ENCODE data around the gene RGL4.
"Not testable (repeated sequence)": the region's sequence is repeated elsewhere in the genome, so short reads cannot be mapped to it uniquely, and the experiment has no call there.

Gene RGL4

GRCh38 chr22:23690713-23691112 lies at the start of gene RGL4:
Gene RGL4 (plus strand): TSS chr22:23691013. CDS start chr22:23692031, 1,018 bp downstream.
- DNase-seq = no peak

GRCh38 chr22:23646526-23646925 lies 44.3 kb upstream of the RGL4 start:
- not testable (repeated sequence) for DNase-seq

- no peak for DNase-seq
Measured at GRCh38 chr22:23649071-23649501, 41.7 kb upstream of the RGL4 start.

- no peak for DNase-seq
Measured at GRCh38 chr22:23651676-23652075, 39.1 kb upstream of the RGL4 start.

- no peak for DNase-seq
Measured at GRCh38 chr22:23652286-23652685, 38.5 kb upstream of the RGL4 start.

GRCh38 chr22:23652711-23653110 lies 38.1 kb upstream of the RGL4 start:
- DNase-seq = no peak

DNA sequence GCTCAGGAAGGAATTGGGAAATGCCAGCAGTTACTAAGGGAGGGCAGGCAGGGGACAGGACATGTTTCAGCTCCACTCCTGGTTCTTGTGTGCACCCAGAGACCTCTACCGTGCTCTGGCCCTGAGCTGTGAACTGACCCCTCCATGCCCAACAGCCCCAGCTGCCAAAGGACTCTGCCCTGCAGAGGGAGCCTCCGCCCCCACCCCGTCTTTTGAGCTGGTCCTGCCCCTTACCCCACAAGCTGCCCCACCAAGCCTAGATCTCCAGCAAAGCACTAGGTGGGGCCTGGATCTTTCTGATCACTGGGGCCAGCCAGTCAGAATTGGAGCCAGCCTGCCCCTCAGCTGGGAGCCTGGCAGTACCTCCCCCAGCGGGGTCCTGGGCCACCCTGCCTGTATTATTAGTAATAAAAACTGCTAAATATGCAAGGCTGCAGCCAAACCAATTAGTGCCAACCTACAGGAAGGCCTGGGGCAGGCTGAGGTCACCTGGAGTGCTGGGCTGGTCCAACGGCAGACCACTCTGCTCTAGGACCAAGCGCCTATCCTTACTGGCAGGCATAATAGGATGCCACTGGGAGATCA lies 34.8 kb upstream of the RGL4 start:
- DNase-seq = no peak

- DNase-seq = no peak
Measured at GRCh38 chr22:23657727-23658126, 33.1 kb upstream of the RGL4 start.

GRCh38 chr22:23660381-23660780 lies 30.4 kb upstream of the RGL4 start:
- DNase-seq = not testable (repeated sequence)

- no peak for DNase-seq
Measured at GRCh38 chr22:23670378-23671295, 20.2 kb upstream of the RGL4 start.

- not testable (repeated sequence) for DNase-seq
Measured at GRCh38 chr22:23671387-23671786, 19.4 kb upstream of the RGL4 start.

DNA sequence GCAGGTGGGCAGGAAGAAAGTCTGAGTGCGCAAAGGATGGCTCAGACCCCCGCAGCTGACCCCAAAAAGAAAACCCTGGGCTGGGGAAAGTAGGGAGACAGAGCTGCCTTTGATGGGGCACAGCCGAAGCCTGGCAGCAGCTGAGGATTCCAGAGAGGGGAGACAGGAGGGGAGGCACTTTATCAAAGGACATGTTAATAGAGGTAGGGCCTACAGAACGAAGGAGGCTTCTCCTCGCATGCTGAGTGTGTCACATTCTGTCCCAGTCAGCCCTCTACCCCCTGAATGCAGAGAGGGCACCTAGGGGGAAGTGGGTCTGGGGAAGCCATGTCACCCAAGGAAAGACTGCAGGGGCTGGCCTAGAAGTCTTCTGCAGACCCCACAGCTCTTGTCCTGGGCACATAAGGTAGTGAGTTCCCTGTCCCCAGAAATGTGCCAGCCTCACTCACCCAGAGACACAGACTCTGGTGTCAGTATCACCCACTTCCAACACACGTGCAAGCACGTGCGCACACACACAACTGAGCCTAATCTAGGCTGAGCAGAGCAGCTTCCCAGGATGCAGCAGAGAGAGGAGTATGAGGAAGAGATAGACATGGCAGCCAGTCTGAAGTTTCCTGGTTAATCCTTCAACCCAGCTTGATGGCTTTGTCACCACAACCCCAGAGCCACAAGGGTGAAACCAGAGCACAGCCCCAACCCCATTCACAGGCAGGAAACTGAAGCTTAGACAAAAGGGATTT lies 18.3 kb upstream of the RGL4 start:
- not testable (repeated sequence) for DNase-seq

DNA sequence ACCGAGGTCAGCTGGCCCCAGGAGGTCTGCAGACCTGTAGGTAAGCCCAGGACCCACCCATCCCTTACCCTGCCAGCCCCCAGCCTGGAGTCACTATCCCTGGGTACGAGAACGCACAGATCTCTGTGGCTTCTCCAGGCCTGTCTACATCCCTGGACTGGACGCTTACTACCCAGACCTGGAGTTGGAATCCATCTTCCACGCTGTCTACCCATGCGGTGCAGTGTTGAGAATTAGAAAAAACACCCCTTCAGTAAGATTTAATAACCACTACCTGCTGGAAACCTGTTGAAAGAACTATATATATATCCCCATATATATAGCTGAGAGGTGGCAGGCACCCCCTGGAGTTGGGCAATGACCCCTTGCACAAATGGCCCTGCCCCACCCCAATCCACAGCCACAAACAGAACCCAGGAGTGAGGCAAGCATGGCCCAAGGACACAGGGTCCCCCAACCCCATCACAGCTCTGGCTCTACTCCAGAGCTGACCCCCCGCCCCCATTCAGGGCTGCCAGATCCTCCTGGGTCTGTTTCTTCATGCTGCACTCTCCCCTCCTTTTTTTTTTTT lies 17.7 kb upstream of the RGL4 start:
- no peak for DNase-seq

- no peak for DNase-seq
Measured at GRCh38 chr22:23673826-23674690, 16.8 kb upstream of the RGL4 start.

GRCh38 chr22:23674886-23675501 lies 15.8 kb upstream of the RGL4 start:
- DNase-seq = not testable (repeated sequence)

- no peak for DNase-seq
Measured at GRCh38 chr22:23675502-23676415, 15.1 kb upstream of the RGL4 start.

- not testable (repeated sequence) for DNase-seq
Measured at GRCh38 chr22:23676841-23677700, 13.7 kb upstream of the RGL4 start.

DNA sequence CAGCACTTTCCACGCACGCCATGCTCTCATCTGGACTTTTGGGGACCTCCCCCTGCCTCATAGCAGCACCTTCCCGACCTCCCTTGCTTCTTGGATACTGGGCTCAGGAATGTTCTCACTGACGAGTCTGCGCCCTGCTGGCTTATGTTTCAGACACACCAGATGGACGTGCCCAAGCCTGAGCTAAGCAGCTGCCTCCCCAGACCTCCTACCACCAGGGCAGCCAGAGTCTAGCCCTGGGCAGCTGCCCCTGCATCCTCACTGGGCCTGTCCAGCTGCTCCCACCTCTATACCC lies 13.2 kb upstream of the RGL4 start:
- DNase-seq = no peak

DNA sequence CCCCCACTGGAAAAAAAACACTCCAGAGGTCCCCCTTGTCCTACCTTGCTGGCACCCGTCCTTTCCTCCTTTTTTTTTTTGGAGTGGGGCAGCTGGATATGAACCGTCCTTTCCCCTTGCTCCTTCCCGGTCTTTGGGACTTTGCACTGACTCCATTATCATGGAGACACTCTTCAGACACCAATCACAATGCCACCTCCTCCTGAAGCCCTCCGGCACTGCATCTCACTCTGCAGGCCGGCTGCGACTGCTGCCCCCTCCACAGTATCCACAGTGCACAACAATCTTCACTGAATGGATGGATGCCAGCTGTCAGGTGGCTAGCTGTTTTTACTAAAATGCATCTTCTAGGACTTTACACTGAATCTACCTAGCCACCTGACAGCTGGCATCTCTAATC lies 12.7 kb upstream of the RGL4 start:
- no peak for DNase-seq

All from stimulated activated CD8-positive, alpha-beta memory T cell treated with anti-CD3 and anti-CD28 coated beads, Interleukin-4, amount 100 ng/mL, for 48 hours (primary cell).